Kidney epithelial cell (primary cell): Measurements from ENCODE around the gene UNC93A. TPM values are rescaled to one million over a fixed set of nuclear protein-coding genes. Genes with fewer than 3 reads are reported as not detected.
"Not testable (repeated sequence)": the region's sequence is repeated elsewhere in the genome, so short reads cannot be mapped to it uniquely, and the experiment has no call there.

Experiments
- DNase-seq: peaks from one replicate; pipeline ENCODE4 v3.0.0-alpha.2; 2010; ENCODE audit warnings: low read depth
- H3K27me3 ChIP-seq: 2 replicates; pipeline ENCODE4 v1.6.0; 2011; ENCODE audit warnings: low read length; ENCODE audit not compliant: control insufficient read depth, insufficient read depth
- H3K36me3 ChIP-seq: 2 replicates; pipeline ENCODE4 v1.5.1; 2011; ENCODE audit warnings: low read length; ENCODE audit not compliant: control insufficient read depth, insufficient read depth
- H3K4me3 ChIP-seq: 2 replicates; pipeline ENCODE4 v1.5.1; 2011; ENCODE audit warnings: low read depth, mild to moderate bottlenecking, control low read depth, low read length
- total RNA-seq: library from RNA; depleted of rRNA; stranded (reverse); fragments of >200 nt; gene quantifications from 2 replicates; pipeline ENCODE4 v1.2.3, GENCODE V29; 2015
- TF ChIP-seq, protein P1 (sequence below): IDR thresholded peaks from 2 replicates; pipeline ENCODE4 v1.5.1; 2011; ENCODE audit warnings: mild to moderate bottlenecking, moderate library complexity, low read length, control low read depth, inconsistent platforms; ENCODE audit not compliant: insufficient read depth, poor library complexity, severe bottlenecking

Gene UNC93A
- total RNA-seq, 1 donor from 2014 or later, result not detected

DNA sequence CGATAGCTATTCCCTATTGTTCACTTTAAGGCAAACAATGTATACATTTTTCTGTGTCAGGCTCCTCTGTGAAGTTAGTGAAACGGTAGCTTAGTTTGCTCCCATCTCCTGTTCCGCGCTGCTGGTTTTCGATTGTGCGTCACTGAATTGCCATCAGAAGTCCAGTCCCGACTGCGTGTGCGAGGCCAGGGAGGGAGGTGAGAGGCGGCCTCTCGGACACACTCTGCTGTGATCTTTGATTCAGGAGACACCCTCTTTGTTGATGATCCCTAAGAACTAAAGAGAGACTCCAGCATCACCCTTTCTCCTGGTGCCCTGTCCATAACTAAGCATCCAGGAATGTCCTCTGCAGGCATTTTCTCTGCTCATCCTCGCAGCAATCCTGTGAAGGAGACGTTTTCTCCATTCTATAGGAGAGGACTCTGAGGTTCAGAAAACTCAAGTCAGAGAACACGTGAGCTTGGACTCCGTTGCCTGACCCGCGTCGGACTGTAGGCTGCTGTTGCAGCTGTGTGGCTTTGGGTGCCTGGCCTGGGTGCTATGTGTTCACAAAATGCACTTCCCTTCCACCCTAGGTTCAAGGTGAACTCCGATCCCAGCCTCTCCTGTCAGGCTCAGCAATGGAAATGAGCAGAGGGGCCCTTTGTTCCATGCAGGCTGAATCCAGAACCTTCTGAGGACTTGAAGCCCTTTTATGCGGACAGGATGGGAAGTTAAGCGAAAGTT, 24.1 kb upstream of the UNC93A start:
- TF ChIP-seq, protein P1, sequence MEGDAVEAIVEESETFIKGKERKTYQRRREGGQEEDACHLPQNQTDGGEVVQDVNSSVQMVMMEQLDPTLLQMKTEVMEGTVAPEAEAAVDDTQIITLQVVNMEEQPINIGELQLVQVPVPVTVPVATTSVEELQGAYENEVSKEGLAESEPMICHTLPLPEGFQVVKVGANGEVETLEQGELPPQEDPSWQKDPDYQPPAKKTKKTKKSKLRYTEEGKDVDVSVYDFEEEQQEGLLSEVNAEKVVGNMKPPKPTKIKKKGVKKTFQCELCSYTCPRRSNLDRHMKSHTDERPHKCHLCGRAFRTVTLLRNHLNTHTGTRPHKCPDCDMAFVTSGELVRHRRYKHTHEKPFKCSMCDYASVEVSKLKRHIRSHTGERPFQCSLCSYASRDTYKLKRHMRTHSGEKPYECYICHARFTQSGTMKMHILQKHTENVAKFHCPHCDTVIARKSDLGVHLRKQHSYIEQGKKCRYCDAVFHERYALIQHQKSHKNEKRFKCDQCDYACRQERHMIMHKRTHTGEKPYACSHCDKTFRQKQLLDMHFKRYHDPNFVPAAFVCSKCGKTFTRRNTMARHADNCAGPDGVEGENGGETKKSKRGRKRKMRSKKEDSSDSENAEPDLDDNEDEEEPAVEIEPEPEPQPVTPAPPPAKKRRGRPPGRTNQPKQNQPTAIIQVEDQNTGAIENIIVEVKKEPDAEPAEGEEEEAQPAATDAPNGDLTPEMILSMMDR, result no peak
- no peak for DNase-seq
- Histone ChIP-seq H3K4me3 (no peak overlapping the region), H3K36me3 (no peaks in the 10 kb centered on the region), H3K27me3 (no peaks in the 10 kb centered on the region)

DNA sequence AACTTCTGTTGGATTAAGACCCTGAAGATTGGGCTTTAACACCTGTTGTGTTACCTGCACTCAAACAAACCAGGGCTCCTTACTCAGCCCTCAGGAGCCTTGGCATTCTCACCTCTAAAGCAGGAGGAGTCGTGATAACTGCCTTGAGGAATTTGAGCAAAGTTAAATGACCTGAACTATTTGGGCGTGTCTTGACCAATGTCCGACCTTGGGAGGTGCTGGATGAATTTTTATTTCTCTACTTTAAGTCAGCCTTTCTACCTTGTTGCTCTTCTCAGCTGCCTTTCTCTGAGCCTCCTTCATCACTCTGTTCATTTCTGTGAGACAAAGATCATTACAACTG, 23.6 kb upstream of the UNC93A start:
- DNase-seq, H3K27me3 ChIP-seq, H3K36me3 ChIP-seq, H3K4me3 ChIP-seq: not testable (repeated sequence)

DNA sequence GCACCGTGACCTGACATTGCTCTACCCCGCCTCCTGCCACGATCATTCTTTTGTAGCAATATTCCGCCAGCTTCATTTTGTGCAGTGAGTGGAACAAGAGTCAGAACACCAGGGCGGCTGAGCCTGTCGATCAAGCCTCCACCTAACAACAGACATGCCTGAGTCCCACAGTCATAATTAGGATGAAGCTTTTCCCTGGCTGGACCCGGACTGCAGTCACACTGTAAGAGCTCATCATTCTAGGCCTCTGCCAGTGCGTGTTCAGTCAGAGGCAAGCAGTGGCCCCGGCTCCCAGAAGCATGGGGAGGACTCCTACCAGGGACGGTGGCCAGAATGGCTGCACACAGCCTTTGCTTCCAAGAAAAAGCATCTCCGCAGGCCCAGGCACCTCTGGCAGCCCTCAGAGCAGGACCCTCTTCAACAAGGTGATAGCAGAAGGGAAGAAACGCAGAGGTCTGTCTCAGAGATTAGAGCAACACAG, 23.2 kb upstream of the UNC93A start:
- Histone ChIP-seq H3K36me3 (no peaks in the 10 kb centered on the region), H3K4me3 (no peak overlapping the region), H3K27me3 (no peaks in the 10 kb centered on the region)
- TF ChIP-seq, protein P1, result no peak
- no peak for DNase-seq

DNA sequence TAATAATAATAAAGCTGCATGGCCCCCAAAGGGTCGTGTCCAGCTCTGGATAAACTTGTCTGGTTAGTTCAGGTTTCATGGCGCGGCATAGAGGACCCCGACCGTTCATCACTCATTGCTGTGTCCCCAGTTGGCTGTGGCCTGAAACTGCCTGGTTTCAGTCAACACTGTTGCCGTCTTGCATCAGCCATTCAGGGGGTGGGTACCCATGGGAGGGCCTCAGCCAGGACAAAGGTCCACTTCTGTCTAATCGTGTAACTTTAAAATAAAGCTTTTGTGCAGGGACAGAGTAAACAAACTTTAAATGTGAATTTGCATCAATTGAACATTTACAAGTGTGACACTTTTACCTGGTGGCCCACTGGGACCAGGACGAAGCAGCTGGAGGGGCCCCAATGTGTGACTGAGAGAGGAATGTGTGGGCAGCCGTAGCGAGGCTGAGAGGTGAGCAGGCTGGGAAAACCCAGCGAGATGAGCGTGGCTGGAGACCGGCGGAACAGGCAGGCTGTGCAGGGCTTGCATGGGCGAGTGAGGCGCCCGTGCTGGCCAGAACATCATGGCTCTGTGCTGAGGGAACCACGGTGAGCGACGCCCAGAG, 22.3 kb upstream of the UNC93A start:
- Histone ChIP-seq H3K27me3 (no peaks in the 10 kb centered on the region), H3K36me3 (no peaks in the 10 kb centered on the region), H3K4me3 (no peak overlapping the region)
- TF ChIP-seq, protein P1, result no peak
- DNase-seq, result no peak

DNA sequence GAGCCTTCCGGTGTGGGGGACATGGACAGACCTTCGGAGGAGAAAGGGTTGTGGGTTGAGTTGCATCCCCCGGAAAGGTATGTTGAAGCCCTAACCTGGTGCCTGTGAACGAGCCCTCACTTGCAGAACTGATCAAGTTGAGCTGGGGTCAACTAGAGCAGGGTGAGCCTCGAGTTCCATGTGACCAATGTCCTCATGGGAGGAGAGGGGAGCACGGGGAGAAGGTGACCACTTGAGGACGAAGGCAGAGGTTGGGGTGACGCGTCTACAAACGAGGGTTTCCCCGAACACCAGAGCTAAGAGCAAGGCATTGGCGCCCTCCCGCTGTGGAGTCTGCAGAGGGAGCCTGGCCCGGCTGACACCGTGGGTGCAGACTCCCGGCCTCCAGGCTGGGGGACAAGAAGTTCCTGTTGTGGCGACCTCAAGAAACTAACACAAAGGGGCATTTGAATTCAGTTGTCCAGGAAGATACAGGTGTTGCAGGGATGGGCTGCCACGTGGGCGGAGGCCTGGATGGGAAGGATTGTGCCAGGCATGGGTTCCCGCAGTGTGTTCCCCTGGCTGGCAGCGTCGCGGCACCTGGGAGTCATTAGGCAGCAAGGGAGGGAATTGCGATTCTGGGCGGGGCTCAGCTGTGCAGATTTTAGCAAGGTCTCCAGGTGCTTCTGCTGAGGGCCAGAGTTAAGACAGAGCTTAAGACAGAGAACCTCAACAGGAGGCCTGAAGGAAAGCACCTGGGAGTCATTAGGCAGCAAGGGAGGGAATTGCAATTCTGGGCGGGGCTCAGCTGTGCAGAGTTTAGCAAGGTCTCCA, 20.4 kb upstream of the UNC93A start:
- Histone ChIP-seq H3K4me3 (no peak overlapping the region), H3K27me3 (no peaks in the 10 kb centered on the region), H3K36me3 (no peaks in the 10 kb centered on the region)
- no peak for DNase-seq
- TF ChIP-seq, protein P1, result no peak

DNA sequence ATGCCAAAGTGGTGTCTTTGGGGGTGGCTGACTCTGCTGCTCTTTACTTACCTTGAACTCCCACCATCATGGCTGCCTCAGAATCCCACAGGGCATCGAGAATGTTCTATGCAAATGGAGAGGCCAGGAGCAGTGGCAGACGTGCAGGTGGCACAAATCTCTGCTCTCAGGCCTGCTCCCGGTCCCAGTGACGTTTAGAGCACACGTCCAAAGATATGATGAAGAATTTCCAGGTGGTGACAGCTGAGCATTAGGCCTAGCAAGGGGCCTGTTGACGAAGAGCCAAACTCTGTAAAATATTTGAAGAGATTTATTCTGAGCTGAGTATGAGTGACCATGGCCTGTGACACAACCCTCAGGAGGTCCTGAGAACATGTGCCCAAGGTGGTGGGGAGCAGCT, 19.0 kb upstream of the UNC93A start:
- TF ChIP-seq, protein P1, result no peak
- DNase-seq, result no peak
- Histone ChIP-seq H3K4me3 (no peak overlapping the region), H3K36me3 (no peaks in the 10 kb centered on the region), H3K27me3 (peaks cover 3% of the 10 kb centered on the region)
